Measurements from ENCODE around the gene SMARCE1. TPM values are rescaled to one million over a fixed set of nuclear protein-coding genes. Genes with fewer than 3 reads are reported as not detected.

The SMARCE1 gene
- polyA plus RNA-seq, 2 of the 4 experiments (the other 2 are of a cell fraction), result 109 to 111 TPM

GRCh38 chr17:40678902-40679522, 31.4 kb upstream of the SMARCE1 start:
- ChIA-PET POLR2A (no interaction called here), CTCF (interaction anchor here (1.0 to 2.4 kb wide), 3 partner anchors 19 to 59 kb away, joined by 3 to 8 read pairs (median 5); no protein-coding TSS in a partner anchor)
- H3K4me3 ChIP-seq, result no peak overlapping the region
- no peak for ATAC-seq
- no peak overlapping the region for H3K4me2 ChIP-seq
- no peaks in the 10 kb centered on the region for H3K4me1 ChIP-seq
- H3K9me3 ChIP-seq, result no peaks in the 10 kb centered on the region
- H3K27ac ChIP-seq, result no peak overlapping the region
- no peak for FAIRE-seq
- WGBS (ENCODE audit: missing lambda C conversion rate), result 31% methylated on average over 4 of the region's 4 CpGs
- no peak for TF ChIP-seq FOSL2 (IDR thresholded peaks at IDR 0.05)
- TF ChIP-seq FOSL2 (CRISPR knock-in tag; IDR thresholded peaks at IDR 0.05), result peak; percentile 32
- no peak for TF ChIP-seq ESRRA (IDR thresholded peaks at IDR 0.05; ENCODE audit: borderline replicate concordance, low read length)
- DNase-seq (ENCODE audit: low read depth in 1 of 2, low spot score in 1 of 2), result no peak

GRCh38 chr17:40675905-40676304, 28.3 kb upstream of the SMARCE1 start:
- Histone ChIP-seq H3K27ac (no peak overlapping the region), H3K4me3 (no peak overlapping the region), H3K4me2 (no peak overlapping the region), H3K4me1 (no peaks in the 10 kb centered on the region), H3K9me3 (no peaks in the 10 kb centered on the region)
- DNase-seq (ENCODE audit: low read depth in 1 of 2, low spot score in 1 of 2) (no peak), FAIRE-seq (no peak), ATAC-seq (peak in 1 of 2 experiments; percentile 42; a peak in 2 of 6 replicates)
- 85% methylated on average over 4 of the region's 4 CpGs for WGBS (ENCODE audit: missing lambda C conversion rate)
- POLR2A ChIA-PET, result no interaction called here
- CTCF ChIA-PET, result no interaction called here
- TF ChIP-seq RARB (CRISPR knock-in tag; IDR thresholded peaks at IDR 0.05) (no peak), JUNB (IDR thresholded peaks at IDR 0.05) (no peak), JUN (IDR thresholded peaks at IDR 0.05) (no peak), POLR2A (IDR thresholded peaks at IDR 0.05; ENCODE audit: low read length) (no peak), HOXB13 (CRISPR knock-in tag; IDR thresholded peaks at IDR 0.05; ENCODE audit: low read depth) (no peak), BCL3 (IDR thresholded peaks at IDR 0.05) (no peak), CBX2 (IDR thresholded peaks at IDR 0.05; ENCODE audit: borderline replicate concordance, low read depth) (no peak), ELK1 (IDR thresholded peaks at IDR 0.05; ENCODE audit: low read depth, low read length) (no peak), PHF8 (IDR thresholded peaks at IDR 0.05; ENCODE audit: borderline replicate concordance, low read depth) (no peak), ESRRA (IDR thresholded peaks at IDR 0.05; ENCODE audit: borderline replicate concordance, low read length) (no peak), HEYL (CRISPR knock-in tag; IDR thresholded peaks at IDR 0.05) (no peak)

GRCh38 chr17:40672654-40673053, 25.0 kb upstream of the SMARCE1 start:
- H3K4me3 ChIP-seq, result no peak overlapping the region
- WGBS (ENCODE audit: missing lambda C conversion rate), result 84% methylated on average over 2 of the region's 2 CpGs
- H3K9me3 ChIP-seq, result no peaks in the 10 kb centered on the region
- no peak overlapping the region for H3K4me2 ChIP-seq
- FAIRE-seq (no peak), DNase-seq (ENCODE audit: low read depth in 1 of 2, low spot score in 1 of 2) (no peak), ATAC-seq (no peak)
- TF ChIP-seq MAFK (IDR thresholded peaks at IDR 0.05; ENCODE audit: partially characterized antibody), result peak; percentile 80
- no peak for TF ChIP-seq HEYL (CRISPR knock-in tag; IDR thresholded peaks at IDR 0.05)
- H3K4me1 ChIP-seq, result no peaks in the 10 kb centered on the region
- ChIA-PET POLR2A (no interaction called here), CTCF (interaction anchor here (0.7 to 1.1 kb wide), 3 partner anchors 8 to 1016 kb away, joined by 3 to 4 read pairs (median 3); no protein-coding TSS in a partner anchor)
- no peak overlapping the region for H3K27ac ChIP-seq

- no peak overlapping the region for H3K4me2 ChIP-seq
- no peak overlapping the region for H3K27ac ChIP-seq
- ATAC-seq (peak in 1 of 2 experiments; percentile 25; a peak in 2 of 6 replicates), DNase-seq (ENCODE audit: low read depth in 1 of 2, low spot score in 1 of 2) (no peak), FAIRE-seq (peak; percentile 28)
- no peak overlapping the region for H3K4me3 ChIP-seq
- no peaks in the 10 kb centered on the region for H3K9me3 ChIP-seq
- ChIA-PET POLR2A (no interaction called here), CTCF (no interaction called here)
- WGBS (ENCODE audit: missing lambda C conversion rate), result 44% methylated on average over 4 of the region's 4 CpGs
- peaks cover 4% of the 10 kb centered on the region; the same call in 2 of the 3 replicates for H3K4me1 ChIP-seq
- TF ChIP-seq RAD21 (conservative IDR thresholded peaks at IDR 0.05 in 1 of 2, IDR thresholded peaks at IDR 0.05 in 1 of 2) (no peak), CHD4 (IDR thresholded peaks at IDR 0.05; ENCODE audit: borderline replicate concordance) (no peak), HDAC2 (IDR thresholded peaks at IDR 0.05) (no peak), SREBF2 (IDR thresholded peaks at IDR 0.05) (no peak), NR3C1 (IDR thresholded peaks at IDR 0.05) (no peak), CBX2 (IDR thresholded peaks at IDR 0.05; ENCODE audit: borderline replicate concordance, low read depth) (no peak), CBX8 (IDR thresholded peaks at IDR 0.05) (no peak), RCOR1 (IDR thresholded peaks at IDR 0.05; ENCODE audit: low read depth, low read length) (no peak), ZC3H11A (IDR thresholded peaks at IDR 0.05) (no peak), NFE2L2 (conservative IDR thresholded peaks at IDR 0.05; ENCODE audit: low read length) (no peak), GATA3 (IDR thresholded peaks at IDR 0.05; ENCODE audit: borderline replicate concordance) (no peak), JUNB (IDR thresholded peaks at IDR 0.05) (no peak), EHMT2 (IDR thresholded peaks at IDR 0.05; ENCODE audit: low read depth) (no peak), REST (IDR thresholded peaks at IDR 0.05) (no peak)
Measured at GRCh38 chr17:40671282-40671681, 23.7 kb upstream of the SMARCE1 start.
